ENCODE measurements around the gene GRID1.

The GRID1 gene

GRCh38 chr10:86215712-86216111 lies 150.9 kb downstream of the GRID1 start:
- H3K27ac Mint-ChIP-seq: no peak overlapping the region
- no peaks in the 10 kb centered on the region for H3K27me3 Mint-ChIP-seq (ENCODE audit: low read depth)
- no peak overlapping the region for H3K4me3 Mint-ChIP-seq
- H3K9me3 Mint-ChIP-seq: no peaks in the 10 kb centered on the region
- no peaks in the 10 kb centered on the region for H3K4me1 Mint-ChIP-seq (ENCODE audit: low read depth)
- H3K36me3 Mint-ChIP-seq (ENCODE audit: low read depth): no peaks in the 10 kb centered on the region

- Mint-ChIP-seq H3K27ac (no peak overlapping the region), H3K4me1 (ENCODE audit: low read depth) (no peaks in the 10 kb centered on the region), H3K9me3 (no peaks in the 10 kb centered on the region), H3K36me3 (ENCODE audit: low read depth) (no peaks in the 10 kb centered on the region), H3K27me3 (ENCODE audit: low read depth) (no peaks in the 10 kb centered on the region), H3K4me3 (no peak overlapping the region)
Observed at GRCh38 chr10:86215046-86215445, 151.5 kb downstream of the GRID1 start.

DNA sequence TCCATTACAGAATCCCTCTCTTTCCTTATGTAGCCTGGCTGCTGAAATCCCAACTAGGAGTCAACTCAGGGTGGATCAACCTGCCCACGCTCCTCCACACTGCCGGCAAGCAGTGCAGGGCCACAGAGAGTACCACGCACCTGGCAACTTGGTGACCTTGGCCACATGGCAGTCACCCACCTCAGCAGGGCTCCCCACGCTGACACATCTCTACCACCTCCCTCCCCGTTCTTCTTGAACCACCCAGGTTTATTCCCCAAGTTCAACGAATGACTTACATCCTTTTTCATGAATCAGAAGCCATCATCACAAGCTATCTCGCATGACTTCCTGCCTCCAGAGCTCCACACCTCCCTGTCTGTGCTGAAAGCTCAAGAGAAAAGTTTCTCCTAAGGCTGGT lies 153.4 kb downstream of the GRID1 start:
- Mint-ChIP-seq H3K9me3 (no peaks in the 10 kb centered on the region), H3K4me3 (no peak overlapping the region), H3K27me3 (ENCODE audit: low read depth) (no peaks in the 10 kb centered on the region), H3K27ac (no peak overlapping the region), H3K4me1 (ENCODE audit: low read depth) (no peaks in the 10 kb centered on the region), H3K36me3 (ENCODE audit: low read depth) (no peaks in the 10 kb centered on the region)

- Mint-ChIP-seq H3K27ac (no peak overlapping the region), H3K36me3 (ENCODE audit: low read depth) (no peaks in the 10 kb centered on the region), H3K9me3 (no peaks in the 10 kb centered on the region), H3K27me3 (ENCODE audit: low read depth) (no peaks in the 10 kb centered on the region), H3K4me1 (ENCODE audit: low read depth) (no peaks in the 10 kb centered on the region), H3K4me3 (no peak overlapping the region)
Observed at GRCh38 chr10:86212391-86212700, 154.2 kb downstream of the GRID1 start.

DNA sequence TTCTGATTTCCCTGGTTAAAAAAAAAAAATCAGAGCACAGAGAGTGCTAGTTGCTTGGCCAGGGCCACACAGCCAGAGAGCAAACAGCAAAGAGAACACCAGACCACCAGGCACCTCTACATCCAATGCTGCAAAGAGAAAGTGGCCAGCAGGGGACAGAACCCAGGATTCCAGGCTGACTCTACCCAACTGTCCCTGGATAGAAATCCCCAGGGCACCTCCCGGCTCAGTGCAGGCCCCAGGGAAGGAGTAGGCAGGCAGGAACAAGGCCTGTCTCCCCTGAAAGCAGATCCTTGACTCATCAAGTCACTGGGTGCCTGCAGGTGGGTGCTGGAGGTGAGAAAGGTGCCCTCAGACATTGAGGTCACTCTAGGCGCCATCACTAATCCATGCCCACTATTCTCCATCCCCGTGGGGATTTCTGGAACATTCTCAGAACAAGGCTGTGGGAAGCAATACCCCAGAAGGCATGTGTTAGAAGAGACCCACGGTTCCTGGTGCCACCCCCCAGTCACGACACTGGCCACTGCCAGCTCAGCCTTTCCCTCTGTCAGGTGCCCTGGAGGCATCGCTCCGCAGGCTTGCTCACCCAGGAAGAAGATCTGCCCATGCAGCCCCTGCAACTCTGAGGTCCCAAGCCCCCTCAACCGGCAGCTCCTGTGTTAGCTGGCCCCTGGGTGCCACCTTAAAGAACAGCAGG lies 154.8 kb downstream of the GRID1 start:
- Mint-ChIP-seq H3K36me3 (ENCODE audit: low read depth) (no peaks in the 10 kb centered on the region), H3K27ac (no peak overlapping the region), H3K27me3 (ENCODE audit: low read depth) (no peaks in the 10 kb centered on the region), H3K4me3 (no peak overlapping the region), H3K9me3 (no peaks in the 10 kb centered on the region), H3K4me1 (ENCODE audit: low read depth) (no peaks in the 10 kb centered on the region)

DNA sequence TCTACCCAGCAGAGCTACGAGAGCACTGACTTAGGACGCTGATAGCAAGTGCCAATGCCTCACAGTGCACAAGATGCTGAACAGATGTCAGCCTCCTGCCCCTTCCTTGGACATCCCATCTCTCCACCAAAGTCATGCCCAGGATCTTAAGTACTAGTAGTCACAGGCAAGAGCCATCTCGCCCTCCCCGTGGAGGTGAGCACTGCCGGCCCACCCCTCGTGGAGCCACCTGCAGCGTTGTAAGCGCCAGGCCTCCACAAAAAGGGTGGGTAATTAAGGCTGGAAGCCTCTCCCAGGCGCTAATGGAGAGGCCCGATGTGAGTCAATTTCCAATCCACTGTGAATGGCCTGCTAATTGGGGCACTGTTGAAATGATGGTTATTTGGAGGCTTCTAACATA lies 156.2 kb downstream of the GRID1 start:
- Mint-ChIP-seq H3K9me3 (no peaks in the 10 kb centered on the region), H3K27ac (no peak overlapping the region), H3K4me1 (ENCODE audit: low read depth) (no peaks in the 10 kb centered on the region), H3K4me3 (no peak overlapping the region), H3K36me3 (ENCODE audit: low read depth) (no peaks in the 10 kb centered on the region), H3K27me3 (ENCODE audit: low read depth) (no peaks in the 10 kb centered on the region)

GRCh38 chr10:86209726-86210125 lies 156.9 kb downstream of the GRID1 start:
- Mint-ChIP-seq H3K4me3 (no peak overlapping the region), H3K36me3 (ENCODE audit: low read depth) (no peaks in the 10 kb centered on the region), H3K9me3 (no peaks in the 10 kb centered on the region), H3K27ac (no peak overlapping the region), H3K27me3 (ENCODE audit: low read depth) (no peaks in the 10 kb centered on the region), H3K4me1 (ENCODE audit: low read depth) (no peaks in the 10 kb centered on the region)

GRCh38 chr10:86207226-86207625 lies 159.4 kb downstream of the GRID1 start:
- no peaks in the 10 kb centered on the region for H3K27me3 Mint-ChIP-seq (ENCODE audit: low read depth)
- no peaks in the 10 kb centered on the region for H3K9me3 Mint-ChIP-seq
- H3K4me1 Mint-ChIP-seq (ENCODE audit: low read depth): no peaks in the 10 kb centered on the region
- no peak overlapping the region for H3K27ac Mint-ChIP-seq
- no peaks in the 10 kb centered on the region for H3K36me3 Mint-ChIP-seq (ENCODE audit: low read depth)
- no peak overlapping the region for H3K4me3 Mint-ChIP-seq

DNA sequence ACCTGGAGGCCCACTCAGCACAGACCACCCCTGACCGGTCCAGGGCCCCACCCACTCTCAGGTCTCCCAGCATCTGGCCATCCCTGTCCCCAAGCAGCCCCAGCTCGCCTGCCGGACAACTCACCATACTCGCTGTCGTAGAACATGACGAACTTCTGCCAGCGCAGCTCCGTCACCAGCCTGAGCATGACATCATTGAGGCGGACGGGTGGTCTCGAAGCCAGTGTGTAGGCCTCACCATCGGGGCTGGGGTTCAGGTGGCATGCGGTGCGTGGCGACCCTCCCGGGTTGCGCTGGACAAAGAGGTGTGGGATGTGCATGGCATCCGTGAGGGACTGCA lies 160.4 kb downstream of the GRID1 start:
- Mint-ChIP-seq H3K27me3 (ENCODE audit: low read depth) (no peaks in the 10 kb centered on the region), H3K36me3 (ENCODE audit: low read depth) (no peaks in the 10 kb centered on the region), H3K4me1 (ENCODE audit: low read depth) (no peaks in the 10 kb centered on the region), H3K9me3 (no peaks in the 10 kb centered on the region), H3K4me3 (no peak overlapping the region), H3K27ac (no peak overlapping the region)

DNA sequence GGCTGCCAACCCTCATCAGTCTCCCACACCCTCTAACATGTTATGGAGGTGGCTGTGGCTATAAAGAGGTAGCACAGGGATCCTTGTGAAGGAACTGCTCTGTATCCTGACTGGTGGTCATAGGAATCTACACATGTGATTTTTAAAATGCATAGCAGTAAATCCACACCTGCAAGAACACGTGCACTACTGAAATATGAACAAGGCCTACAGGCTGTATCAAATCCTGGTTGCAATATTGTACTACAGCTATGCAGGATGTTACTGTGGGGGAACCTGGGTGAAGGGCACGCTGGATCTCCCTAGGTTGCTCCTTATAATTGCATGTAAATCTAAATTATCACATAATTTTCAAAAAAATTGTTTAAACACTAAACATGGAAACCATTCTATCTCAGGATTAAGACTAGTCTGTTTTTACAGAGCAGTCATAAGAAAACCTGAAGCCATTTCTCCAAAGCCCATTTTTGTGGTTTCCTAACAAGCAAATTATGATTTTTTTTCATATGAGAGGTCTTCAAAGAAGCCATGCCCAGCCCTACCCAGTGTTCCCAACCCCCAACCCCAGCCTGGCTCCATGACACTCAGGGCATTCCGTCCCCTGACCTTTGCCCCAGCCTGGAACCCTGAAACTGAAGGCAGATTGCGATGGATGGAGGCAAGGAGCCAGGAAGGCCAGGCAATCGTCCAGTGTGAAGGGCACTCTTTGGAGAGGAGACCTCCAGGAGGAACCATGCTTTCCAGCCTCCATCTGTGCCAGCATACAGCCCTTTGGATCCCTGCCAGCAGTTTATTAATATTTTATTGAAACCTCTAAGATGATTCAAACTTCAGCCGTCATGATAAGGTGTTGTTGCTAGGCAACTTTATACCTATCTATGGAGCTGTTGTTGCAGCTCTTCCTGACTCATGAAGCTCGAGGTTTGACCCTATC lies 161.0 kb downstream of the GRID1 start:
- H3K27me3 Mint-ChIP-seq (ENCODE audit: low read depth): no peaks in the 10 kb centered on the region
- no peaks in the 10 kb centered on the region for H3K9me3 Mint-ChIP-seq
- no peak overlapping the region for H3K27ac Mint-ChIP-seq

DNA sequence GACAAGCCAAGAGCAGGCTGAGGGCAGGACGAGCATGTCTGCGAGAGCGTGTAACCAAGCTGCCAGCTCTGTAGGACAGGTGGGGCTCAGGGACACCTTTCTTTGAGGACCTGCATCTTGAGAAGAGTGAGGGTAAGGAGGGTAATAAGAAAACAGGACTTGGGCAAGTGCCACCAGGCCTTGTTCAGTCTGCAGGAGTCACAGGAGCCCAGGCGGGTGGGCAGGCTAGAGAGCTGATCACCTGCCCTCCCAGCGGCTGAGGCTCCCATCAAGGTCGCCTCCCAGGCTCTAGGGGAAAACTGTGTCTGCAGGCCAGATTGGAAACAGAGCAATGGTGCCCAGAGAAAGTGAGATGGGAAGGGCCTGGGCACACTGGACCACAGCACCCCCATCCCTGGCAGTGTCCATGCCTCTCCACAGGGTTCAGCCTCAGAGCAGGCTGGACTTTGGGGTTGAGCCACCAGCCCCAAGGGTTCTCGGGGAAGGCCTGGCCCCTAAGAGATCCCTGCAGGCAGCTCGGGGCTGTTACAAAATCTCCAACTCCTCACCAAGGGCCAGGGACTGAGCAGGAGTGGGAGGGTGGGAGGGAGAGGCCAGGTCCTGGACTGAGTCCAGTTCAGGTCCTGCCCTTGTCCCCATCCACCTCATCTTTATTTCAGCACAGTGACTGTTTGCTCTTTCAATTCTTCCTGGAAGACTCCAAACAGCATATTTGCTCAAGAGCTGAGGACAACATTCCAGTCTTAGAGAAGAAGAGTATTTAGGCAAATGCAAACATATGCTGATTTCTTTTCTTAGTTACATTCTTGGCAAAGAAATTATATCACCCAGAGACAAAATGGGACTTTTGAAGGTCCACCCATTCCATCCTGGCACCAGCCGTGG lies 161.9 kb downstream of the GRID1 start:
- Mint-ChIP-seq H3K27me3 (ENCODE audit: low read depth) (no peaks in the 10 kb centered on the region), H3K36me3 (ENCODE audit: low read depth) (no peaks in the 10 kb centered on the region), H3K4me1 (ENCODE audit: low read depth) (no peaks in the 10 kb centered on the region), H3K4me3 (no peak overlapping the region), H3K27ac (no peak overlapping the region), H3K9me3 (no peaks in the 10 kb centered on the region)

More for the DNA sequence above, 161.0 kb downstream of the GRID1 start:
- no peaks in the 10 kb centered on the region for H3K4me1 Mint-ChIP-seq (ENCODE audit: low read depth)
- H3K36me3 Mint-ChIP-seq (ENCODE audit: low read depth): no peaks in the 10 kb centered on the region
- no peak overlapping the region for H3K4me3 Mint-ChIP-seq

- H3K36me3 Mint-ChIP-seq (ENCODE audit: low read depth): no peaks in the 10 kb centered on the region
- no peak overlapping the region for H3K4me3 Mint-ChIP-seq
- H3K27ac Mint-ChIP-seq: no peak overlapping the region
- H3K9me3 Mint-ChIP-seq: no peaks in the 10 kb centered on the region
- H3K4me1 Mint-ChIP-seq (ENCODE audit: low read depth): no peaks in the 10 kb centered on the region
- no peaks in the 10 kb centered on the region for H3K27me3 Mint-ChIP-seq (ENCODE audit: low read depth)
Observed at GRCh38 chr10:86203162-86203905, 163.3 kb downstream of the GRID1 start.

DNA sequence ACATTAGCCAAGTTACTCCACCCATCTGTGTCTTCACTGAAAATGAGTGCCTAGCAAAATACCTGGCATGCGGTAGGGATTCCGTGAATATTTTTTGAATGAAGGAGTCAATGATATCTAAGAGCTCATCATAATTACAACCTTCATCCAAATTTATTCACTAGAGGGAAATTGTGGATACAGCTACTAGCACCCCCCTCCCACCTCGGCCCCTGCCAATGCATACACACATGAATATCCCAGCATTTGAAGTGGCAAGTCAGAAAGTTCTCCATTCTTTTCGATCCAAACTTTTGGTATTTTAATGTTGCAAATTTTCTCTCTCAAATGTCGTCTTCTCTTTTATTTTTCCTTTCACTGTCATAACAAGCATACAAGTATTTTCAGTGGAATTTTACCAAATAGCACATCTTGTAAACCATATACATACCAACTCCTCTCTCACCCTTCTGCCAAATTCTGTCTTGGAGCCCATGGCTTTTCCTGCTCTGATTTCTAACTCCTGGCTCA lies 164.3 kb downstream of the GRID1 start:
- Mint-ChIP-seq H3K36me3 (ENCODE audit: low read depth) (no peaks in the 10 kb centered on the region), H3K27ac (no peak overlapping the region), H3K4me1 (ENCODE audit: low read depth) (no peaks in the 10 kb centered on the region), H3K27me3 (ENCODE audit: low read depth) (no peaks in the 10 kb centered on the region), H3K9me3 (no peaks in the 10 kb centered on the region), H3K4me3 (no peak overlapping the region)

DNA sequence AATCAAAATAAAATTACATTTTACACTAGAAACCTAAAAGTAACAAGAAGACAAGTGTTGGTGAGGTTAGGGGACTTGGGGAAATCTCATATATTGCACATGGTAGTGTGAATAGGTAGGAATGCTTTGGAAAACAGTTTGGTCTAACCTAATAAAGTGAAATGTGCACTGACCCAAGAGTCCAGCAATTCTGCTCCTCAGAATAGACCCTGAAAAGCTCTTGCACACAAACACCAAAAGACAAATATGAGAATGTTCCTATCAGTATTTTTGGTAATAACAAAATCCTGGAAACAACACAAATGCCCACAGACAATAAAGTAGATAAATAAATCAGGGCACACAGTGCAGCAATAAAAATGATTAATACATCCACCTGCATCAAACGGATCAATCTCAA lies 165.7 kb downstream of the GRID1 start:
- Mint-ChIP-seq H3K36me3 (ENCODE audit: low read depth) (no peaks in the 10 kb centered on the region), H3K4me3 (no peak overlapping the region), H3K4me1 (ENCODE audit: low read depth) (no peaks in the 10 kb centered on the region), H3K27ac (no peak overlapping the region), H3K9me3 (no peaks in the 10 kb centered on the region), H3K27me3 (ENCODE audit: low read depth) (no peaks in the 10 kb centered on the region)
